AG04450 (cell line): ENCODE data around the gene TMEM170A. TPM values are rescaled to one million over a fixed set of nuclear protein-coding genes. Genes with fewer than 3 reads are reported as not detected.
A peak's percentile ranks its signal among the peaks of the same experiment; 100 is the strongest.

Source experiments
- CTCF ChIA-PET: fragments of 300-600, 350-600 bp; formaldehyde crosslinking; extraction: SDS; loops from one replicate; lab custom pipeline; 2022; ENCODE audit warnings: antibody characterized with exemption, inconsistent platforms; lab: Charles Lee
- POLR2A ChIA-PET: fragments of 350-600 bp; formaldehyde crosslinking; extraction: SDS; loops from one replicate; lab custom pipeline; 2021; ENCODE audit warnings: antibody characterized with exemption, inconsistent platforms; lab: Yijun Ruan, JAX
- DNase-seq: peaks from one replicate; pipeline ENCODE4 v3.0.0-alpha.2; 2011; ENCODE audit warnings: low read depth, low spot score
- H3K27ac ChIP-seq: one replicate; pipeline ENCODE4 v1.5.1; 2012; ENCODE audit warnings: low read depth, low read length, control low read depth
- H3K27me3 ChIP-seq: one replicate; pipeline ENCODE4 v1.6.0; 2012; ENCODE audit warnings: low read length; ENCODE audit not compliant: control insufficient read depth, insufficient read depth
- H3K4me3 ChIP-seq: 2 replicates; pipeline ENCODE4 v1.5.1; 2011; ENCODE audit warnings: mild to moderate bottlenecking, low read depth, low read length, control low read depth
- H3K9me3 ChIP-seq: 2 replicates; pipeline ENCODE4 v1.5.1; 2012; ENCODE audit warnings: low read length; ENCODE audit not compliant: control insufficient read depth, insufficient read depth
- polyA plus RNA-seq: library from polyadenylated mRNA; depleted of rRNA; stranded (reverse); fragments of >200 nt; gene quantifications from 2 replicates; pipeline ENCODE4 v1.2.3, GENCODE V29; 2011
- TF ChIP-seq, protein P1 (sequence below): IDR thresholded peaks from 2 replicates; pipeline ENCODE4 v1.5.1; 2011; ENCODE audit warnings: low read depth, low read length, control low read depth, inconsistent platforms

The TMEM170A gene
- polyA plus RNA-seq, 1 experiment = 13.3 TPM

DNA sequence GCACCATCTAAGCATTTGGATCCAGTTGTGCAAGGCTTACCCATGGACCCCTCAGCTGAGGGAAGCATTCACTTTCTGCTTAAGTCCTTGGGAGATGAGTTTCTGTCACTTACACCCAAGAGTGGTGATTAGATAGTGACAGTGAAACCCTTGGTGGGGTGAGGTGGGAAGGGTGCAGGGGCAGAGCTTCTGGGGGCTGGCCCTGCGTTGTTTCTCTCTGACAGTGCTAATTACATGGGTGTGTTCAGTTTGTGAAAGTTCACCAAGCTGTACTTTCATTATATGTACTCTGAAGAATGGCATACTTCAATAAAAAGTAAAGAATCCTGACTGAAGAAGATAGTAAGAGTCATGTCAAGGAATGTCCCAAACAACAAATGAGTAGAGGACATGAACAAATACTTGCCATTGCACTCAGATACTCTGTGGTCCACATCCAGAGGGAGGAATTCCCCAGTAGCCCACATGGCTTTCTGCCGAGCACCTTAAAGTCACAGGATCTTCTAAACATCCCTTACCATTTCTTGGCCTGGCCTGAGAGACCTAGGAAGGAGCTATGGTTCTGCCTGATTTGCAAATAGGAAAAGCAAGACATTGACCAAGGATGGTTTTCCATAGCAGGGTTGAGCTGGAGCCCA is 22.3 kb upstream of the TMEM170A start:
- H3K4me3 ChIP-seq = no peak overlapping the region
- H3K9me3 ChIP-seq = no peaks in the 10 kb centered on the region
- H3K27ac ChIP-seq = no peak overlapping the region
- TF ChIP-seq, protein P1, sequence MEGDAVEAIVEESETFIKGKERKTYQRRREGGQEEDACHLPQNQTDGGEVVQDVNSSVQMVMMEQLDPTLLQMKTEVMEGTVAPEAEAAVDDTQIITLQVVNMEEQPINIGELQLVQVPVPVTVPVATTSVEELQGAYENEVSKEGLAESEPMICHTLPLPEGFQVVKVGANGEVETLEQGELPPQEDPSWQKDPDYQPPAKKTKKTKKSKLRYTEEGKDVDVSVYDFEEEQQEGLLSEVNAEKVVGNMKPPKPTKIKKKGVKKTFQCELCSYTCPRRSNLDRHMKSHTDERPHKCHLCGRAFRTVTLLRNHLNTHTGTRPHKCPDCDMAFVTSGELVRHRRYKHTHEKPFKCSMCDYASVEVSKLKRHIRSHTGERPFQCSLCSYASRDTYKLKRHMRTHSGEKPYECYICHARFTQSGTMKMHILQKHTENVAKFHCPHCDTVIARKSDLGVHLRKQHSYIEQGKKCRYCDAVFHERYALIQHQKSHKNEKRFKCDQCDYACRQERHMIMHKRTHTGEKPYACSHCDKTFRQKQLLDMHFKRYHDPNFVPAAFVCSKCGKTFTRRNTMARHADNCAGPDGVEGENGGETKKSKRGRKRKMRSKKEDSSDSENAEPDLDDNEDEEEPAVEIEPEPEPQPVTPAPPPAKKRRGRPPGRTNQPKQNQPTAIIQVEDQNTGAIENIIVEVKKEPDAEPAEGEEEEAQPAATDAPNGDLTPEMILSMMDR = no peak
- H3K27me3 ChIP-seq = peaks cover 4% of the 10 kb centered on the region
- POLR2A ChIA-PET = no interaction called here
- CTCF ChIA-PET = interaction anchor here (0.6 to 1.7 kb wide), 3 partner anchors 15 to 74 kb away, joined by 3 to 4 read pairs (median 4); no protein-coding TSS in a partner anchor
- DNase-seq = no peak

DNA sequence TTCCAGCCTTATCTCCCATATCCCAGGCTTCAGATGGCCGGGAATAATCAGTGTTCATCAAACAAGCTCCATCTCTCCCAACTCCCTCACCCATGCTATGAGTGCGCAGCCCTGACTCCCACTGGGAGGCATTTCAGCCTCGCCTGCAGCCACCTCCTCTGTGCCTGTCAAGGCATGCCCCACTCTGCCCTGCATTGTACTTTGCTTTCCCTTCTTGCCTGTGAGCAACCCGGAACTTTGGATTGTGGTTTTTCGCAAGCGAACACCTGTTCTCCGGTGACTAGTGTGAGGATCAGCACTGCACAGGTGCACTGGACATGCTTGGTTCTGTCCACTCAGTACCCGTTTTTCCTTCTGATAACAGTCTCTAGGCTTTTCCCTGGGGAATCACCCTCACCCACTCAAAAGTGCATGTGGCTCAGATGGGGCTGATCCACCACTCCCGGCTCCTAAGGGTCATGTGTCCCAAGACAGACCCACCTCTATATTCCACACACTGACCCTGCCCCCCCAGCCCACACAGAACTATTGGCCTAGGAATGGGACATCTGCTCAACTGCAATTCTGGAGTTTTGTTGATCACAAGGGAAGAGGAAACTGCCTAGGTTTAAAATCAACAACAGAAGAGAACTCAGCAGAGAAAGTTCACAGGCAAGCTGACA is 21.7 kb upstream of the TMEM170A start:
- no peak for DNase-seq
- TF ChIP-seq, protein P1 = no peak
- Histone ChIP-seq H3K4me3 (no peak overlapping the region), H3K9me3 (no peaks in the 10 kb centered on the region), H3K27ac (no peak overlapping the region), H3K27me3 (peaks cover 4% of the 10 kb centered on the region)
- ChIA-PET POLR2A (no interaction called here), CTCF (interaction anchor here (1.7 kb wide), 1 partner anchor 14 kb away, joined by 4 read pairs; no protein-coding TSS in a partner anchor)

DNA sequence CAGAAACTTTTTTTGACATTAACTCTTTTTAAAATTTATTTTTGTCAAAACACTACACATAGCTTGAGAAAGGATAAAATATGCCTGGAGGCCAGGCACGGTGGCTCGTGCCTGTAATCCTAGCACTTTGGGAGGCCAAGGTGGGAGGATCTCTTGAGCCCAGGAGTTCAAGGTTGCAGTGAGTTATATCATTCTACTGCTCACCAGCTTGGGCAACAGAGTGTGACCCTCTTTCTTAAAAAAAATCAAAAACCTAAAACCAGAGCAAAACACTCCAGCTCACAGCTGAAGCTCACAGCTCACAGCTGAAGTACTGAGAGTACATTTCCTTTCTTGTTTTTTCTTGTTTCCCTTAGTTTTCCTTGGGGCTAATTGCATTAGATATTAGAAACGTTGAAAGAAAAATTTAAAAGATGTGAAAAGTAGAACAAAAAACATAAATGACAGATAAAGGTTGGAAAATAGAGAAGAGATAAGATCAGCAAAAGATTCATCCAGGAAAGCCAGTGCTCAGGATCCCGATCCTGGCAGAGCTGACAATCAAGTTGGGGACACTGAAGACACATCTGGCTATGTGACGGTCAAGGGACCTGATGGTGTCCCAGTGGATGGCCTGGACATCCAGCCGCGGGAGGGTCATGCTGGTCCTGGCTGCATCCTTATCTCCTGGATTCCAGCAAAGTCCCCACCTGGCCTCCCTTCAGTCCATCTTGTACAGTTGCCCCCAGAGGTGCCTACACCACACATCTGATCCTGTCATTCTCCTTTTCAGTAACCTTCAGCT is 20.9 kb upstream of the TMEM170A start:
- no peak for DNase-seq
- POLR2A ChIA-PET = no interaction called here
- CTCF ChIA-PET = interaction anchor here (0.6 to 1.7 kb wide), 2 partner anchors 13 to 20 kb away, joined by 3 to 4 read pairs; no protein-coding TSS in a partner anchor
- Histone ChIP-seq H3K27ac (no peak overlapping the region), H3K4me3 (no peak overlapping the region), H3K9me3 (no peaks in the 10 kb centered on the region), H3K27me3 (peaks cover 4% of the 10 kb centered on the region)
- TF ChIP-seq, protein P1 = no peak

DNA sequence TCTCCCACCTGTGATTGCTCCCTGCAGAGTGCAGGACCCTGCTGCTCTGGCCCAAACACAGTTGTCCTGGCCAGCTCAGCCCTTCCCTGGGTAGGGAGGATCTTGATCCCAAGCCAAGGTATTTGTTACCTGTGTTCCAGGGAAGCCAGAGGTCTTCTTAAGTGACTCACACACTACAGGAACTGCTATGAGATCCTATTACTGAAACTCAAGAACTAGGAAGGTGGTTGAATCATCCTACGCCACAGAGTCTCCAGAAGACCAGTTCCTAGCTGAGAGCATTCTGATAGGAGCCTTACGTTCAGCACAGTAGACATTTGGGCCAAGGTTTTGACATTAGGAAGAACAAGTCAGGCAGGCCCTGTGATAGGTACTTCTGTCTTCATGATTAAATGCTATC is 18.7 kb upstream of the TMEM170A start:
- ChIA-PET POLR2A (no interaction called here), CTCF (interaction anchor here (0.7 to 1.0 kb wide), 2 partner anchors 18 to 34 kb away, joined by 3 to 5 read pairs; partner anchors contain the start of gene TMEM170A)
- no peak overlapping the region for H3K4me3 ChIP-seq
- H3K27me3 ChIP-seq = peaks cover 4% of the 10 kb centered on the region
- TF ChIP-seq, protein P1 = no peak
- no peaks in the 10 kb centered on the region; the same call in 1 of the 2 replicates for H3K9me3 ChIP-seq
- no peak overlapping the region for H3K27ac ChIP-seq
- DNase-seq = peak; percentile 3
